Stimulated activated naive B cell treated with anti-CD40 and anti-IgM and Interleukin-4, amounts not matched to agents 10 μg/mL and 1 μg/mL and 100 μg/mL, for 72 hours (primary cell): ENCODE data around the gene FNDC3A.
A peak's percentile ranks its signal among the peaks of the same experiment; 100 is the strongest.
"Not testable (repeated sequence)": the region's sequence is repeated elsewhere in the genome, so short reads cannot be mapped to it uniquely, and the experiment has no call there.

Experiments
- ATAC-seq, 2 donors: fragments of 150-1000 bp; cut with Tn5 transposase; replicated peaks; 2 replicates each; pipeline ENCODE4 v1.10.0; 2021; ENCODE audit warnings: moderate library complexity in 1 of 2
- DNase-seq: peaks from one replicate; pipeline ENCODE4 v3.0.0; 2021
- H3K27ac Mint-ChIP-seq: one replicate; pipeline ENCODE4 v1.8.0; 2022; ENCODE audit warnings: mild to moderate bottlenecking, mixed read lengths
- H3K27me3 Mint-ChIP-seq, 2 donors: one replicate each; pipeline ENCODE4 v1.8.0; 2022; ENCODE audit warnings: mixed read lengths in 2 of 2
- H3K36me3 Mint-ChIP-seq, 2 donors: one replicate each; pipeline ENCODE4 v1.8.0; 2022; ENCODE audit warnings: mixed read lengths in 2 of 2, mild to moderate bottlenecking in 1 of 2
- H3K4me1 Mint-ChIP-seq, 2 donors: one replicate each; pipeline ENCODE4 v1.8.0; 2022; ENCODE audit warnings: mixed read lengths in 2 of 2, mild to moderate bottlenecking in 1 of 2
- H3K4me3 Mint-ChIP-seq, 2 donors: one replicate each; pipeline ENCODE4 v1.8.0; 2022; ENCODE audit warnings: mild to moderate bottlenecking in 2 of 2, mixed read lengths in 2 of 2, moderate library complexity in 1 of 2
- H3K9me3 Mint-ChIP-seq, 2 donors: one replicate each; pipeline ENCODE4 v1.8.0; 2022; ENCODE audit warnings: mixed read lengths in 2 of 2, mild to moderate bottlenecking in 1 of 2

Gene FNDC3A

DNA sequence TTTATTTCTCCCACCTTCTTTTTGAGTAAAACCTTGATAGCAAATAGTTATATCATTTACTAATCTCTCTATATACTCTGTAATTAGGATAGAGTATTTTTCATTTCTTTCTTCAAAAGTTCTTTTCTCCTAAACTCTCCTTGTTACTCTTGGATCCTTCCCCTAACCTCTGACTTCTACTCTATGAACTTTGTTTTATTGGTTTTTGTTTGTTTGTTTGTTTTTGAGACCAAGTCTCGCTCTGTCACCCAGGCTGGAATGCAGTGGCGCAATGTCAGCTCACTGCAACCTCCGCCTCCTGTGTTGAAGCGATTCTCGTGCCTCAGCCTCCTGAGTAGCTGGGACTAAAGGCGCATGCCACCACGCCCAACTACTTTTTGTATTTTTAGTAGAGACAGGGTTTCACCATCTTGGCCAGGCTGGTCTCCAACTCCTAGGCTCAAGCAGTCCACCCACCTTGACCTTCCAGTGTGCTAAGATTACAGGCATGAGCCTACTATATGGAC is 161.5 kb downstream of the FNDC3A start:
- Mint-ChIP-seq H3K36me3 (peaks cover 41 to 43% of the 10 kb centered on the region in 2 donors), H3K4me1 (peaks cover 9 to 20% of the 10 kb centered on the region in 2 donors)
- H3K27me3 Mint-ChIP-seq, H3K27ac Mint-ChIP-seq, H3K4me3 Mint-ChIP-seq, DNase-seq, ATAC-seq, H3K9me3 Mint-ChIP-seq: not testable (repeated sequence)

DNA sequence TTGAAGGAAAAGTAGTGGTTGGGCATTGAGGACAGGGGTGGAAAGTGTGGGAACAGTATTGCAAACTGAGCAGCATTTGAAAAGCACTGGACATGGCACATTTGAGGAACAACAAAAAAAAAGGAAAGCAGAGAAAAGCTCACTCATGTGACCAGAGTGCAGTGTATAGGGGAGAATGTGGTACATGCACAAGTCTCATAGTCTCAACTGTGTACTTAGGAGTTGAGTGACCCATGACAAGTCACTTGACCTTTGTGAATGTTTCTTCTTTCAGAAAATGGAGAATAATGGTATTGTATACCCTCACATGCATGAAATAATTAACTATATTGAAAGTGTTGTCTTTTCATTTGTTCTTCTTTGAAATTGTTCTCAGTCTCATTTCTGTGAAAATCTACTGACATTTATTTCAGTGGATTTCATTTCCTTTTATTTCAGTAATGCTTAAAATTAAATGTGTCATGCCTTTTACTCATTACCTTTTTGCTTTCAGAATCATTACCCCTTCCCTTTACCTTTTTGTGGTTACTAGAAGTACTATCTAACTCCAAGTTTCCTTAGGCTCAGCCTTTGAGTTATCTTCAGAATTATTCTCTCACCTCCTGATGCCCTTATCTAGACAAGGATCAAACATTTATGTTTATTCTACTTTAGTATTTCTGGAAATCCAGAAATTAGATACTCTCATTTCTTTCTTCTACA is 165.3 kb downstream of the FNDC3A start:
- no peak for DNase-seq
- H3K27me3 Mint-ChIP-seq = no peaks in the 10 kb centered on the region
- ATAC-seq = peak; percentile 98 to 99
- H3K36me3 Mint-ChIP-seq = peaks cover 31 to 43% of the 10 kb centered on the region in 2 donors
- H3K9me3 Mint-ChIP-seq = no peaks in the 10 kb centered on the region
- peaks cover 11 to 24% of the 10 kb centered on the region in 2 donors for H3K4me1 Mint-ChIP-seq
- H3K27ac Mint-ChIP-seq = peak overlapping the region; percentile 52
- H3K4me3 Mint-ChIP-seq = peak overlapping the region; percentile 12 to 15

DNA sequence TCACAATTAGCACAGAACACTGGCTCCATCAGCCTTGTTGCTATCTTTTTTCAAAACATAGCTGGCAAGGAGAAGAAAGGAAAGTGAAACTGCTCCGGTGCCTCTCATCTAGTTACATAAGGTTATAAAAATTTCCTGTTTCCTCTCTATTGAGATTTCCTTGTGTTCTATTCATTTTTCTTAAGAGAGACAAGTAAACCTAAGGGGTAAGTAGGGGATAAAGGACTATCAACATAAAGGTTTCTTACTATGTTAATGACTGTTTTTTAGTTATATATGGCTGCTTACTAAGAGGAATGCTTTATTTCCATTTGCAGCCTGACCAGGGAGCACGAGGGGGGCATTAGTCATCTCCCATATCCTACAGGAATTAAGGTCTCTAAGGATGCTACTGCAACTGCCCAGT is 171.2 kb downstream of the FNDC3A start:
- Mint-ChIP-seq H3K9me3 (peaks cover 9 to 13% of the 10 kb centered on the region in 2 donors), H3K4me3 (no peak overlapping the region), H3K36me3 (peaks cover 56 to 74% of the 10 kb centered on the region in 2 donors), H3K27ac (no peak overlapping the region), H3K27me3 (no peaks in the 10 kb centered on the region), H3K4me1 (peaks cover 4 to 11% of the 10 kb centered on the region in 2 donors)
- peak in 1 of 2 donors; percentile 25 for ATAC-seq
- DNase-seq = no peak

DNA sequence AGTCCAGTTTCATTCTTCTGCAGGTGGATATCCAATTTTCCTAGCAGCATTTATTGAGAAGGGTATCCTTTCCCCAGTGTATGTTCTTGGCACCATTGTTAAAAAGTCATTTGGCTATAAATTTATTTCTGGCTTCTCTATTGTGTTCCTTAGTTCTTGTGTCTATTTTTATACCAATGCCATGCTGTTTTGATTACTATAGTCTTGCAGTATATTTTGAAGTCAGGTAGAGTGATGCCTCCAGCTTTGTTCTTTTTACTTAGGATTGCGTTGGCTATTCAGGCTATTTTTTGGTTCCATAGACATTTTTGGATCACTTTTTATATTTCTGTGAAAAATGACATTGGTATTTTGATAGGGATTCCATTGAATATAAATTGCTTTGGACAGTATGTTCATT is 172.7 kb downstream of the FNDC3A start:
- Mint-ChIP-seq H3K27ac (no peak overlapping the region), H3K4me3 (no peak overlapping the region), H3K9me3 (peaks cover 9 to 13% of the 10 kb centered on the region in 2 donors), H3K36me3 (peaks cover 55 to 69% of the 10 kb centered on the region in 2 donors), H3K27me3 (no peaks in the 10 kb centered on the region), H3K4me1 (peaks cover 2 to 5% of the 10 kb centered on the region in 2 donors)
- no peak for DNase-seq
- no peak for ATAC-seq

DNA sequence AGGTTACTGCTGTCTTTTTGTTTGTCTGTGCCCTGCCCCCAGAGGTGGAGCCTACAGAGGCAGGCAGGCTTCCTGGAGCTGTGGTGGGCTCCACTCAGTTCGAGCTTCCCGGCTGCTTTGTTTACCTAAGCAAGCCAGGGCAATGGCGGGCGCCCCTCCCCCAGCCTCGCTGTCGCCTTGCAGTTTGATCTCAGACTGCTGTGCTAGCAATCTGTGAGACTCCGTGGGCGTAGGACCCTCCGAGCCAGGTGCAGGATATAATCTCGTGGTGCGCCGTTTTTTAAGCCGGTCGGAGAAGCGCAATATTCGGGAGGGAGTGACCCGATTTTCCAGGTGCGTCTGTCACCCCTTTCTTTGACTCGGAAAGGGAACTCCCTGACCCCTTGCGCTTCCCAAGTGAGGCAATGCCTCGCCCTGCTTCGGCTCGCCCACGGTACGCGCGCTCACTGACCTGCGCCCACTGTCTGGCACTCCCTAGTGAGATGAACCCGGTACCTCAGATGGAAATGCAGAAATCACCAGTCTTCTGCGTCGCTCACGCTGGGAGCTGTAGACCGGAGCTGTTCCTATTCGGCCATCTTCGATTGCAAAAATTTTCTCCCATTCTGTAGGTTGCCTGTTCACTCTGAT is 182.4 kb downstream of the FNDC3A start:
- peaks cover 50 to 53% of the 10 kb centered on the region in 2 donors for H3K36me3 Mint-ChIP-seq
- DNase-seq, H3K27ac Mint-ChIP-seq, H3K27me3 Mint-ChIP-seq, ATAC-seq, H3K4me3 Mint-ChIP-seq, H3K4me1 Mint-ChIP-seq: not testable (repeated sequence)
- peaks cover 9 to 10% of the 10 kb centered on the region in 2 donors for H3K9me3 Mint-ChIP-seq

DNA sequence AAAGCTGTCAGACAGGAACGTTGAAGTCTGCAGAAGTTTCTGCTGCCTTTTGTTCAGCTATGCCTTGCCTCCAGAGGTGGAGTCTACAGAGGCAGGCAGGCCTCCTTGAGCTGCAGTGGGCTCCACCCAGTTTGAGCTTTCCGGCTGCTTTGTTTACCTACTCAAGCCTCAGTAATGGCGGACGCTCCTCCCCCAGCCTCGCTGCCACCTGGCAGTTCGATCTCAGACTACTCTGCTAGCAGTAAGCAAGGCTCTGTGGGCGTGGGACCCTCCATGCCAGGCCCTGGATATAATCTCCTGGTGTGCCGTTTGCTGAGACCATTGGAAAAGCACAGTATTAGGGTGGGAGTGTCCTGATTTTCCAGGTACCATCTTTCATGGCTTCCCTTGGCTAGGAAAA is 187.4 kb downstream of the FNDC3A start:
- not testable (repeated sequence) for H3K4me1 Mint-ChIP-seq, DNase-seq, H3K4me3 Mint-ChIP-seq, H3K27ac Mint-ChIP-seq, H3K27me3 Mint-ChIP-seq, ATAC-seq
- Mint-ChIP-seq H3K36me3 (peaks cover 77 to 85% of the 10 kb centered on the region in 2 donors), H3K9me3 (peaks cover 18 to 20% of the 10 kb centered on the region in 2 donors)

DNA sequence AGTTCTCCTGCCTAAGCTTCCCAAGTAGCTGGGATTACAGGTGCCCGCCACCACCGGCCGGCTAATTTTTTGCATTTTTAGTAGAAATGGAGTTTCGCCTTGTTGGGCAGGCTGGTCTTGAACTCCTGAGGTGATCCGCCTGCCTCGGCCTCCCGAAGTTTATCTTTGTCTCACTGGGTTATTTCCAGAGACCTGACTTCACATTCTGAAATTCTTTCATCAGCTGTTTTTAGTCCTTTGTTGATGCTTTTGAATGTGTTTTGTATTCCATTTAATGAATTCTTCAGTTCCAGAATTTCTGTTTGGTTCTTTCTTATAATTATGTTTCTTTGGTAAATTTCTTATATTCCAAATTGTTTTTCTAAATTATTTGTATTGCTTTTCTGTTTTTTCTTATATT is 189.0 kb downstream of the FNDC3A start:
- H3K27me3 Mint-ChIP-seq = no peaks in the 10 kb centered on the region
- ATAC-seq (no peak), DNase-seq (no peak)
- H3K4me3 Mint-ChIP-seq = no peak overlapping the region
- peaks cover 3 to 6% of the 10 kb centered on the region in 2 donors for H3K4me1 Mint-ChIP-seq
- peak overlapping the region; percentile 25 for H3K27ac Mint-ChIP-seq
- peaks cover 18 to 20% of the 10 kb centered on the region in 2 donors for H3K9me3 Mint-ChIP-seq
- H3K36me3 Mint-ChIP-seq = peaks cover 68 to 73% of the 10 kb centered on the region in 2 donors

DNA sequence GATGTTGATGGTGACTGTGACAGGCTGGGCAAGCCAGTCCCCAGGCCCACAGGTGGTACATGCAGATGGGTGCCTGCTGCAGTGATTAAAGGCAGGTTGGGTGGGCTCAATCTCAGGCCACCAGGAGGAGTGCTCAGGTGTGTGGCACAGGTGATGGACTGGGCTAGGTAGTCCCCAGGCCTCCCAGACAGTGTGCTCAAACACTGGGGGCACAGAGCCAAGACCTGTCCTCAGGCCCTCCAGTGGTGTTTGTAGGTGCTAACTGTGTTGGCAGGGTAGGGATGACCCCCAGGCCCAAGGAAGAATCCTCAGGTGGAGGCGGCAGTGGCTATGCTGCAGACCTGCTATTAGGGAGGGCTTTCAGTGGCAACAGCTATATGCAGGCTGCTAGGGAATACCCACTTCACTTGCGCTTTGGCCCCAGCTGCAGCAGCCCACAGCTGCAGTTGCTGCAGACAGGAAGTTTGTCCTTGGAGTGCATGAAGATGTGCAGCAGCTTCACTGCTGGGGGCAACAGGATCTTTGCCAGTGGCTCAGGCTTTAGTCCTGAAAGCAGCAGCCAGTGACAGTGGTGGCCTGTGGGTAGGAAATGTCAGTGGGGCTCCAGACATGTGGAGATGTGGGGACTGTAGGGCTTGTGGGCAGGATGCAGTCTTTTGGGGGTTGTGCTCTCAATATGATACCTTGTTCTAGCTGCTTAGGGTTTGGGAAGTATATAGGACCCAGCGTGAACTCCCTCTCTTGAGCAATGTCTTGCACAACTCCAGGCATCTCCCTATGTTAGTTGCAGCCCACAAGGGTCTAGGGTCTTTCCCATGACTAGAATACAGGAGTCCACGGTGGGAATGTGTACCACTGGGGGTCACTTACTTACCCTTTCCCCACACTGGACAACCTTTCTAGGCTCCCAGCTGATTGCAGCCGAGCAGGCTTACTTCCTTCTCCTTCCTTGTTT is 190.4 kb downstream of the FNDC3A start:
- Mint-ChIP-seq H3K4me3 (no peak overlapping the region), H3K36me3 (peaks cover 55 to 59% of the 10 kb centered on the region in 2 donors), H3K4me1 (peaks cover 0 to 5% of the 10 kb centered on the region in 2 donors), H3K27me3 (no peaks in the 10 kb centered on the region), H3K9me3 (peaks cover 18 to 20% of the 10 kb centered on the region in 2 donors), H3K27ac (no peak overlapping the region)
- DNase-seq = no peak
- no peak for ATAC-seq

DNA sequence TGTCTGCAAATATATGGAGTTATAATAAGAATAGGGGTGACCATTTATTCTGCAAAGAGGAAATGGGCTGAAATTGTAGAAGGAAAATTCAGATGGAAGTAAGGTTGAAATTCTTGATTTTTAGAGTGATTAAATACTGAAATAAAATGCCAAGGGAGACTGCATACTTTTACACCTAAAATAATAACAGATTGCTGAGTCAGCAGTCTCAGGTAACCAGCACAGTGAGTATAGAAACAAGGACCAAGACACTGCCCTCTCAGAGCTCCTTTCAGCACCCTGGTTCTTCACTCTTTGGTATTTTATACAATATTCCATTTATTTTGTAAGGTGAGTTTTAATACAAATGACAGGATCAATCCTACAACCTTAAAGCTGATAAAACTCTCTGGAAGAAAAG is 195.6 kb downstream of the FNDC3A start:
- Mint-ChIP-seq H3K9me3 (no peaks in the 10 kb centered on the region), H3K4me1 (no peaks in the 10 kb centered on the region), H3K36me3 (peaks cover 17 to 22% of the 10 kb centered on the region in 2 donors), H3K27ac (no peak overlapping the region), H3K27me3 (no peaks in the 10 kb centered on the region), H3K4me3 (no peak overlapping the region)
- no peak for DNase-seq
- ATAC-seq = no peak

DNA sequence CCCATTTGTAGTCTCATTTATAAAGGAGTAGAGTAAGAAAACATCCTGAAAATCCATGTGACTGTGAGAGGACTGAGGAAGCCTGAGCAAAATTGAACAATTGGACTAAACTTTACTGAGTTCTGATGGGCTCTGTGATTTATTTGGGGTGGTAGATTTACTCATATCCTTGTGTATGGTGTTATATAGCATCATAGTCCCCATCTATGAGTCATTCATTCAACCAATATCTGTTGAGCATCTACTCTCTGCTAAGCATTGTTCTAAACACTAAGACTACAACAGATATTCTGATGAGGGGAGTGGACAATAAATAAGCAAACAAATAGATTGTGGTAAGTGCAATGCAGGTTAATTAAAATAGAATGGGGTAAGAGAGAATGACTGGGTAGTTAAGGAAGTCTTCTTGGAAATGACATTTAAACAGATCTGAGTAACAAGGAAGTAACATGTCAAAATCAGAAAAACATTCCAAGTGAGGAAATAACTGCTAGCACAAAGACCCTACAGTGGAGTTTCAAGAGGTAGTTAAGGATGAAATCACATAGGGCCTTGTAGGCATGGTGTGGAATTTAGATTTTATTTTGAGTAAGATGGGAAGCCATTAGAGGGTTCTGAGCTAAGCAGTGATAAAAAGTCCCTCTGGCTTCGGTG is 208.1 kb downstream of the FNDC3A start:
- Mint-ChIP-seq H3K9me3 (no peaks in the 10 kb centered on the region), H3K4me3 (no peak overlapping the region), H3K4me1 (peaks cover 0 to 7% of the 10 kb centered on the region in 2 donors), H3K36me3 (peaks cover 21 to 34% of the 10 kb centered on the region in 2 donors), H3K27me3 (no peaks in the 10 kb centered on the region), H3K27ac (no peak overlapping the region)
- ATAC-seq (no peak), DNase-seq (no peak)

DNA sequence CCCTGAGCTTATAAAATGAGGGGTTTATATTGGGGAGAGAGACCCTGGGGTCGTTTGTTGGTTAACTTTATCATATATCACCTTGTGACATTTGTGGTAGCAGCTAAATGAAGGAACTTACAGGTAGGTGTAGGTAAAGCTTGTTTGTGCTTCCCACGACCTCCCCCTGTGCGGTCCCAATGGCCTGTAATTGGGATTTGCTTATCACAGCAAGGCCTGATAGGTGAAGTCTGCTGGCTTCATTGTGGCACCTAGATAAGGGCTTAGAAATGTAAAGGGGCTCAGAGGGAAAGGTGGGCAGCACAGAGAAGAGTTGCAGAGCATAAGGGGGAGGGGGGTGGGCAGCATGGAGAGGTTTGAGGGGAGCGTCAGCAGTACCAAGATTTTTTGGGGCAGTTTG is 208.9 kb downstream of the FNDC3A start:
- no peak for ATAC-seq
- DNase-seq = no peak
- no peaks in the 10 kb centered on the region for H3K9me3 Mint-ChIP-seq
- H3K4me3 Mint-ChIP-seq = no peak overlapping the region
- peaks cover 19 to 31% of the 10 kb centered on the region in 2 donors for H3K36me3 Mint-ChIP-seq
- H3K27me3 Mint-ChIP-seq = no peaks in the 10 kb centered on the region
- H3K4me1 Mint-ChIP-seq = peaks cover 0 to 7% of the 10 kb centered on the region in 2 donors
- peak overlapping the region; percentile 3 for H3K27ac Mint-ChIP-seq

DNA sequence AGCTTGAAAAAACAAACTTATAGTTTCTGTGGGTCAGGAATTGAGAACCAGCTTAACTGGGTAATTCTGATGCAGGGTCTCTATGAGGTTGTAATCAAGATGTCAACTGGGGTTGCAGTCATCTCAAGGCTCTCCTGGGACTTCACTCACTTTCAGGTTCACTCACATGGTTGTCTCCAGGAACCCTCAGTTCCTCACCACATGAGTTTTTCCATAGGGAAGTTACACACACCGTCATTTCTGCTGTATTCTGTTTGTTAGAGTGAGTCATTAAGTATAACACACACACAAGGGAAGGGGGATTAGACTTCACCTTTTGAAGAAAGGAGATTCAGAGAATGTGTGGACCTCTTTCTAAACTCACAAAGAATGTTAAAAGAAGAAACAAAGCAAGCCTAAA is 209.6 kb downstream of the FNDC3A start:
- H3K4me1 Mint-ChIP-seq = peaks cover 0 to 7% of the 10 kb centered on the region in 2 donors
- H3K27ac Mint-ChIP-seq = peak overlapping the region; percentile 77
- DNase-seq (peak; percentile 59), ATAC-seq (peak; percentile 97 to 98)
- H3K36me3 Mint-ChIP-seq = peaks cover 18 to 29% of the 10 kb centered on the region in 2 donors
- H3K4me3 Mint-ChIP-seq = peak overlapping the region; percentile 12 to 18
- H3K27me3 Mint-ChIP-seq = no peaks in the 10 kb centered on the region
- H3K9me3 Mint-ChIP-seq = no peaks in the 10 kb centered on the region

DNA sequence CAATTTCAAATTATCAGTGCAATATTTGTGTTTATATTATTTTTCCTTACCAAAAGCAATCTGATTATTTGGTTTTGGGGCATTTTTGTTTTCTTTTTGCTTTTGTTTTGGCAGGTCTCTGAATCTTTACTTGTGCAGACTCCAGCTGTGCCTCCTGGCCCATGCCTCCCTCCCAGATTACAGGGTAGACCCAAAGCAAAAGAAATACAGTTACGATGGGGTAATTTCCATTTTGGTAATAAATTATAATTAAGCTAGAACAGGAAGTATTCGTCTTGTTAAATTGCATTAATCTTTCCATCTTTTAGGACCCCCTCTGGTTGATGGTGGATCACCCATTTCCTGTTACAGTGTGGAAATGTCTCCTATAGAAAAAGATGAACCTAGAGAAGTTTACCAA is 215.2 kb downstream of the FNDC3A start:
- H3K27me3 Mint-ChIP-seq = no peaks in the 10 kb centered on the region
- DNase-seq (no peak), ATAC-seq (no peak)
- H3K27ac Mint-ChIP-seq = no peak overlapping the region
- peaks cover 19 to 29% of the 10 kb centered on the region in 2 donors for H3K36me3 Mint-ChIP-seq
- no peaks in the 10 kb centered on the region for H3K9me3 Mint-ChIP-seq
- no peaks in the 10 kb centered on the region for H3K4me1 Mint-ChIP-seq
- no peak overlapping the region for H3K4me3 Mint-ChIP-seq
